Endothelial cell of umbilical vein (primary cell): Measurements from ENCODE around the gene UBXN1. TPM values are rescaled to one million over a fixed set of nuclear protein-coding genes. Genes with fewer than 3 reads are reported as not detected.

ENCODE experiments used
- BruUV-seq: library from RNA; stranded (reverse); fragments of 400-500 nt; replicated peaks from 2 replicates; lab custom pipeline; 2021; lab: Mats Ljungman, UMichigan
- CTCF ChIA-PET: fragments of 300-600, 350-600 bp; sonication (Branson Sonifier 250); formaldehyde crosslinking; loops from one replicate; lab custom pipeline; 2021; ENCODE audit warnings: antibody characterized with exemption, inconsistent platforms; lab: Charles Lee
- POLR2A ChIA-PET: fragments of 300-600, 350-600 bp; sonication (Branson Sonifier 250); formaldehyde crosslinking; loops from one replicate; lab custom pipeline; 2021; ENCODE audit warnings: antibody characterized with exemption, inconsistent platforms; lab: Charles Lee
- DNase-seq: peaks from one replicate; pipeline ENCODE4 v3.0.0-alpha.2; 2011; ENCODE audit warnings: low read depth, low spot score
- FAIRE-seq: peaks from 2 replicates; lab custom pipeline; 2011; peaks lifted over from hg19 to GRCh38; lab: Jason Lieb, UNC
- H2AFZ ChIP-seq: 2 replicates; pipeline ENCODE4 v1.6.0; 2012; ENCODE audit warnings: low read depth, low read length, control low read depth, inconsistent platforms
- H3K27ac ChIP-seq: 2 replicates; pipeline ENCODE4 v1.5.1; 2011; ENCODE audit warnings: low read depth, mild to moderate bottlenecking, control low read depth, low read length, moderate library complexity; ENCODE audit not compliant: insufficient read depth
- H3K27me3 ChIP-seq, 2 experiments: 2 replicates each; pipeline versions ENCODE4 v1.6.0 to v1.6.1; 2011; ENCODE audit warnings: low read length in 2 of 2, mixed read lengths in 1 of 2; ENCODE audit not compliant: control insufficient read depth in 2 of 2, insufficient read depth in 2 of 2
- H3K36me3 ChIP-seq, 2 experiments: 2 replicates in 1 of 2; 3 replicates in 1 of 2; pipeline ENCODE4 v1.5.1; 2011; ENCODE audit warnings: low read length in 2 of 2, mild to moderate bottlenecking in 1 of 2, moderate library complexity in 1 of 2; ENCODE audit not compliant: control insufficient read depth in 2 of 2, insufficient read depth in 2 of 2; ENCODE audit errors: extremely low read depth in 1 of 2
- H3K4me1 ChIP-seq: 3 replicates; pipeline ENCODE4 v1.5.1; 2011; ENCODE audit warnings: mild to moderate bottlenecking, low read length; ENCODE audit not compliant: control insufficient read depth, insufficient read depth; ENCODE audit errors: extremely low read depth
- H3K4me2 ChIP-seq: 2 replicates; pipeline ENCODE4 v1.6.1; 2011; ENCODE audit warnings: low read length, control low read depth, mixed read lengths; ENCODE audit not compliant: insufficient read depth
- H3K4me3 ChIP-seq, 3 experiments: fragments of 200-600 bp in 1 of 3; sonication (generic), shearing (Covaris generic) in 1 of 3; replicated peaks in 1 of 3; 2 replicates each; pipeline ENCODE4 v1.5.1; 2011 to 2016; ENCODE audit warnings: control low read depth in 3 of 3, low read length in 3 of 3, mild to moderate bottlenecking in 2 of 3, inconsistent platforms in 1 of 3, low read depth in 1 of 3, moderate library complexity in 1 of 3; ENCODE audit not compliant: insufficient read depth in 1 of 3
- H3K79me2 ChIP-seq: 2 replicates; pipeline ENCODE4 v1.6.0; 2012; ENCODE audit warnings: low read length, inconsistent platforms; ENCODE audit not compliant: control insufficient read depth, insufficient read depth
- H3K9ac ChIP-seq: replicated peaks from 2 replicates; pipeline ENCODE3; 2011; ENCODE audit warnings: low read length, control low read depth; ENCODE audit not compliant: insufficient read depth; ENCODE audit errors: extremely low read depth
- H3K9me1 ChIP-seq: replicated peaks from 3 replicates; pipeline ENCODE4 v1.6.0; 2011; ENCODE audit warnings: mild to moderate bottlenecking, low read length; ENCODE audit not compliant: control insufficient read depth, insufficient read depth; ENCODE audit errors: extremely low read depth
- H3K9me3 ChIP-seq: replicated peaks from 2 replicates; pipeline ENCODE4 v1.5.1; 2012; ENCODE audit warnings: low read length, inconsistent platforms; ENCODE audit not compliant: control insufficient read depth, insufficient read depth
- H4K20me1 ChIP-seq: replicated peaks from 2 replicates; pipeline ENCODE3; 2011; ENCODE audit warnings: mild to moderate bottlenecking, low read length; ENCODE audit not compliant: control insufficient read depth, insufficient read depth; ENCODE audit errors: extremely low read depth
- EZH2 ChIP-seq: IDR thresholded peaks from 2 replicates; pipeline ENCODE4 v1.6.1; 2012; ENCODE audit warnings: borderline replicate concordance, low read depth, mild to moderate bottlenecking, moderate library complexity, low read length, inconsistent platforms; ENCODE audit not compliant: severe bottlenecking
- GATA2 ChIP-seq: IDR thresholded peaks from 2 replicates; pipeline ENCODE4 v1.7.0; 2011; ENCODE audit warnings: low read depth, mild to moderate bottlenecking, moderate library complexity, mixed read lengths, low read length; ENCODE audit not compliant: insufficient read length, insufficient read depth
- MYC ChIP-seq: IDR thresholded peaks from one replicate; pipeline ENCODE4 v1.6.1; 2011; ENCODE audit warnings: mild to moderate bottlenecking, low read depth, low read length
- POLR2A ChIP-seq: IDR thresholded peaks from 2 replicates; pipeline ENCODE4 v1.6.1; 2012; ENCODE audit warnings: low read depth, mild to moderate bottlenecking, control low read depth, low read length
- POLR2AphosphoS5 ChIP-seq: IDR thresholded peaks from 2 replicates; pipeline ENCODE4 v1.6.1; 2012; ENCODE audit warnings: low read depth, mild to moderate bottlenecking, control low read depth, low read length, moderate library complexity; ENCODE audit not compliant: insufficient read depth
- dilution Hi-C: fragments of 300-500 bp; cut with MboI; formaldehyde crosslinking; loops from one replicate; pipeline ENCODE4 v1.15.0; 2019; ENCODE audit warnings: low sequenced_read_pairs; ENCODE audit not compliant: extremely low pct_ligation_motif_present
- intact Hi-C: fragments of 100-400 bp; cut with micrococcal nuclease; formaldehyde crosslinking; loops from one replicate; pipeline ENCODE4 v1.10.0; 2022
- polyA plus RNA-seq, 4 experiments: library from polyadenylated mRNA; depleted of rRNA in 3 of 4; stranded (reverse) in 3 of 4; unstranded in 1 of 4; fragments of >200 nt; gene quantifications; 2 replicates each; pipeline versions ENCODE4 v1.2.1 to v1.2.3, GENCODE V29; 2011 to 2012; ENCODE audit warnings: missing spikeins in 1 of 4
- total RNA-seq: library from RNA; stranded (reverse); gene quantifications from 2 replicates; pipeline ENCODE4 v1.2.3, GENCODE V29; 2021

Gene UBXN1
- total and polyA plus RNA-seq, 2 donors (not counting 3 experiments of a cell fraction or from before 2014, with no cell fraction given): 113 to 114 TPM

GRCh38 chr11:62706850-62707247 lies 28.0 kb upstream of the UBXN1 start:
- H3K27ac ChIP-seq: no peak overlapping the region
- no peak overlapping the region for H3K4me3 ChIP-seq
- peak overlapping the region; percentile 82 for H3K4me2 ChIP-seq
- no TSS peak for BruUV-seq
- H3K4me1 ChIP-seq: peaks cover 25% of the 10 kb centered on the region
- FAIRE-seq (no peak), DNase-seq (no peak)
- no peaks in the 10 kb centered on the region for H3K9me1 ChIP-seq
- dilution Hi-C loops (no loop called here), intact Hi-C loops (loop anchor here (1.0 to 5.0 kb wide), 4 partner anchors 40 to 106 kb away; partner anchors contain the start of genes C11orf98, CSKMT, INTS5 and MTA2)
- CTCF ChIA-PET: interaction anchor here (1.1 to 2.5 kb wide), 4 partner anchors 13 to 79 kb away, joined by 3 to 14 read pairs (median 4); partner anchors contain the start of genes C11orf98, CSKMT and HNRNPUL2
- no peak overlapping the region for H3K9ac ChIP-seq
- H3K9me3 ChIP-seq: no peaks in the 10 kb centered on the region
- peak overlapping the region; percentile 89 for H2AFZ ChIP-seq
- TF ChIP-seq EZH2 (no peak), POLR2A (no peak), GATA2 (no peak), MYC (no peak), POLR2AphosphoS5 (no peak)
- no peaks in the 10 kb centered on the region for H3K27me3 ChIP-seq
- no peaks in the 10 kb centered on the region for H4K20me1 ChIP-seq
- H3K79me2 ChIP-seq: no peaks in the 10 kb centered on the region
- peaks cover 2 to 7% of the 10 kb centered on the region in 2 experiments for H3K36me3 ChIP-seq
- POLR2A ChIA-PET: interaction anchor here (0.6 to 1.5 kb wide), 4 partner anchors 41 to 135 kb away, joined by 3 to 19 read pairs (median 5); partner anchors contain the start of genes C11orf98, CSKMT and TUT1
